Stimulated activated CD8-positive, alpha-beta memory T cell treated with anti-CD3 and anti-CD28 coated beads, Interleukin-12 subunit alpha, Interleukin-12 subunit beta, amount 100 ng/mL, for 24 hours (primary cell): ENCODE measurements around the gene IFT122.

Experiments used
- DNase-seq: peaks from one replicate; pipeline ENCODE4 v3.0.0-alpha.2; 2020; ENCODE audit errors: extremely low read depth

IFT122 gene

DNA sequence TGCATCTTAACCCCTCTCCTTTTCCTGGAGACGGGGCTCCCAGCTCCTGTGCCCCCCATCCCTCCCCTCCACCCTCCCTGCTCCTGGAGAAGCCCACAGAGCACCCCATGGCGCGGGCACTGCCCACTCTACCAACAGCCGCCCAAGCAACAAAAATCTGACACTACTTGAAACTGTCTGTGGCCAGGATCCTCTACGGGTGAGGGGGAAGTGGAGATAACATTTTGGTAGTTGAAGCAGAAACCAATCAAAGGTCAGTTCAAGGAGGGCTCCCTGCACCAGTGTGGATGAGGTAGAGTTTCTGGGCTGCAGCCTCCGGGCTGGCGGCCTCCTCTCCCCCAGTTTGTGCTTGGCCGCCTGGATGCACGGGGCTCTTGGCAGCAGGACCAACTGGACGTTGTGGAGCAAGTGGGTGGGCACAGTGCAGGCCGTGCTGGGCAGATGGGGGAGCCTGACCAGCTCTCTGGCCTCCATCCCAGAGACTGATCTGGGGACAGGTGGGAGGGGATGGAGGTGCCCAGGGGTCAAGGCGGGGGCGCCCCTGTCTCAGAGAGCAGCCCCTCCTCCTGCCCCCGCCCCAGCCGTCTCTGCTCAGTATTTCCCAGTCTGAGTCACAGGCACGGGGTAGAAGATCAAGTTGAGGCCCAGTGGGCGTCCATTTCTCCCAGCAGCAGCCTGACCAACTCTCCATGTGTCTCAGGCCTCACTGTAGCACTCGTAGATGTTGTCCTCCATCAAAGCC lies 115.8 kb downstream of the IFT122 start:
- DNase-seq: no peak

DNA sequence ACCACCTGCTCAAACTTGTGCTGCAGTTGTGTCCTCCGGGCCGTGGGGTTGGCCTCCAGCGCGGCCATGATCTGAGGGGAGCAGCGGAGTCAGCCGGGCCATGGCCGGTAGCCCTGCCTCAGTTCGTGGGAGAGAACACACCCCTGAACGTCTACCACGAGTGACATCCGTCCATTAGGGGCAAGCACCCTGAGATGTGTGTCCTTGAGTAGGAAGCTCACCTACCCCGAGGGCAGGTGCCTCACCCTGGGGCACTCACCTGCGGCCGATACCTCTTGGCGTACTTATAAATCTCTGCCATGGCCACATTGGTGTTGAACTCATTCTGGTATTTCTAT lies 116.3 kb downstream of the IFT122 start:
- DNase-seq: no peak

GRCh38 chr3:129556890-129557547 lies 117.0 kb downstream of the IFT122 start:
- DNase-seq: no peak

- no peak for DNase-seq
Observed at GRCh38 chr3:129557548-129557894, 117.5 kb downstream of the IFT122 start.

- DNase-seq: no peak
Observed at GRCh38 chr3:129558081-129558771, 118.2 kb downstream of the IFT122 start.

DNA sequence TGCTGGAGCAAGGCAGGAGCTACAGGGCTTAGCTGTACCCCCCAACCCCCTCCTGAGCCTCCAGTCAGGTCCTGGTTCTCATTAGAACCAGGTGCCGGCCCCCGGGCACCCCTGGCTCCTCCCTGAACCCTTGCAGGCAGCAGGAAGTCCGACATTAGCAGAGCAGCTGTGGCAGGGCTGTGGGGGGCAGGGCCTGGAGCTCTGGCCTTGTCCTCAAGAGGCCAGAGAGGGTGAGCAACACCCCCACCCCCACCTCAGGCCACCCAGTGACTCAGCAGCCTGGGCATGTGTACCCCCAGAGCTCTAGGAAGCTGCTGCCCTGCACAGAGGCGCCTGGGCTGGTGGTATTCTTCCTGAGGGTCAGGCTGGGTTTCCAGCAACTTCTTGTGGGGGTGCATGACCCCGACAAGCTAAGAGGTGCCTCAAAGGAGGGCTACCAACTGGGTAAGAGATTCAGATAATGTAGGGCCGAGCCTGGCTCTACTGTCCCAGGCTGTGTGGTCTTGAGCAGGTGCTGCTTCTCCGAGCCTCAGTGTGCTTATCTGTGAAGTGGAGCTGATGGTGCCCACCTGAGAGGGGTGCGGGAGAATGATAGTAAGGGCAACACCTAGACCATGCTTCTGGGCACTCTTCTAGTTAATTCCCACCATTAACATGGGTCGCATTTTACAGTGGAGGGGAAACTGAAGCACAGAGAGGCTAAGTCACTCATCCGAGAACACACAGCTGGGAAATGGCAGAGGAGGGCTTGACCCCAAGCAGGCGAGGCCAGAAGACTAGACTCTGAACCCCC lies 118.9 kb downstream of the IFT122 start:
- DNase-seq: no peak

DNA sequence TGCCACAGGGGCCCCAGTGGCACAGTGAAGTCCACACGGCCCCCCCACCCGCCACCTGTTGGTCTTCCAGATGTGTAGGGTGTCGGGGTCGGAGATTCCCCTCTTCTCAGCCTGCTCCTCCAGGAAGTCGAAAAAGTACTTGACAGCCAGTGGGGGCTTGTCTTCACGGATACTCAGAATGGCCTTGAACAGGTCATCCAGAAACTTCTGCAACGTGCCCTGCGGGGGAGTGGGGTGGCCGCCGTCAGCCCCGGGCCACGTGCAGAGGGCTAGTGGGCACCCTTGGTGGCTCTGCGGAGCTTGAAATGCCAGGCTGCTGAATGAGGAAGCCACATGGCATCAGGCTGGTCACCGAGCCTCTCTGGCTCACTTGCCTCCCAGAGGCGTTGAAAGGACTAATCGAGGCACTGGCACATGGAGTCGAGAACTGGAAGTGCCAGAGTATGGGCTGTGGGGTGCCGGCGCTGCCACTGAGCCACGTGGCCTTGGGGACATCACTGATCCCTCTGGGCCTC lies 119.6 kb downstream of the IFT122 start:
- no peak for DNase-seq

DNA sequence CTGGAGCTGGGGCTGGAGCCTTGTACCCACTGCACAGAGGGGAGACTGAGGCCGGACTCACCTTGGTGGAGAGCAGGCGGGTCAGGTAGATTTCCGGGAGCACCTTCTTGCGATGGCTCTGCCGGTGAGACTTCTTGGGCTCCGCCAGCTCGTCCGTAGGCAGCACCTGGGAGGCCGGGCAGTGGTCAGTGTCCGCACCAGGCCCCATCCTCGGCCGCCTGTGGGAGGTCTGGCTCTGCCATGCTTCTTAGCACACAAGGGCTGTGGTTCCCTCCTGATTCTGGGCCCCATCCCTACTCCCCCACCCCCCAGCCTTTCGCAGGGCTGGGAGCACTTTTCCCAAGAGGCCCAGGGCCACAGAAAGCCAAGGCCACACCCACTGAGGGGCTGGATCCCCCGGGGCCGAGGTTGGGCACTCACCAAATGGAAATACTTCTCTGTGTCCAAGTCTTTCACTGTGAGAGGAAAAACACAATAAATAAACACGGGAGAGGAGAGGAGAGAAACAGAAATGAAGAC lies 120.3 kb downstream of the IFT122 start:
- no peak for DNase-seq

GRCh38 chr3:129560911-129561594 lies 121.0 kb downstream of the IFT122 start:
- no peak for DNase-seq

DNA sequence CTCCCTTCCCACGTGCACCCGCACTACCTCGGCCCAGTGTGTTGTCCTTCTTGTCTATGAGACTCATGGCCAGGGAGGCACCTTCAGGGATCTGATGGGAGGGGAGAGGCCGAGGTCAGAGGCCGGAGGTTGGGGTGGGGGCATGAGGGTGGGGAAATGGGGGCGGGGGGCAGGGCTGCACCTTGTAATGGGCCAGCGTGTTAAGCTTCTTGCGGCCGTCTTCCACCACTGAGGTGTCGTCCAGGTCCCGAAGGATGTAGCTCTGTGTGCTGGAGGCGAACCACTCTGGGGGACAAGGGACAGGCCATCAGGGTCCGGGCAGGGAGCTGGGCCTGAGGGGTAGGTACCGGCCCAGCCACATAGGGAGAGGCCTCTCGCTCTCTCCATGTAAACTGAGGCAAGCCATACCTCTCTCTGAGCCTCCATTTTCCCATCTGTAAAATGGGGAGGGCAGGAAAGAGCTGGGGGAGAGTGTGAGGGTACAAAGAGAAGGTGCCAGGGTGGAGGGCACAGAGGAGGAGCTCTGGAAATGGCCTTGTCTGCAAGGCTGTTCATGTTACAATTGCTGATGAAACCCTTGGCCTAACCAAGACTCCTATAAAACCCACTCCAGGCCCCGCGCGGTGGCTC lies 121.7 kb downstream of the IFT122 start:
- DNase-seq: no peak

GRCh38 chr3:129562803-129563202 lies 122.8 kb downstream of the IFT122 start:
- DNase-seq: no peak

DNA sequence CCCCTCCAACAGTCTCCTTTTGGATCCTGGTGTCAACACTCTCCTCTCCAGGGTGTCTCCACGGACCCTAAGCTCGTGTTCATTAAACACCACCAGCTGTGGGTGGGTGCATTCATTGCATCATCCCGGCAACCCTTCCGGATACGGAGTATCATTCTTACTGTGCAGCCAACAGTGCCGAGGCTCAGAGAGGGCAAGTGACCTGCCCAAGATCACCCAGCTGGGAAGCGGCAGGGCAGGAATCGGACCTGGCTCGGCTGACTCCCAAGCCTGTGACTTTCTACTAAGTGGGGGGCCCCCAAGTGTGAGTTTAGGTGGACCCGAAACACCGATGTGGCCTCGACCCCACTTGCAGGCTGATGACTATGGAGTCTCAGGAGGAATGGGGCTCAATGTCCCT lies 123.3 kb downstream of the IFT122 start:
- DNase-seq: no peak

GRCh38 chr3:129563850-129564535 lies 124.0 kb downstream of the IFT122 start:
- no peak for DNase-seq

- no peak for DNase-seq
Observed at GRCh38 chr3:129564981-129565644, 125.1 kb downstream of the IFT122 start.

DNA sequence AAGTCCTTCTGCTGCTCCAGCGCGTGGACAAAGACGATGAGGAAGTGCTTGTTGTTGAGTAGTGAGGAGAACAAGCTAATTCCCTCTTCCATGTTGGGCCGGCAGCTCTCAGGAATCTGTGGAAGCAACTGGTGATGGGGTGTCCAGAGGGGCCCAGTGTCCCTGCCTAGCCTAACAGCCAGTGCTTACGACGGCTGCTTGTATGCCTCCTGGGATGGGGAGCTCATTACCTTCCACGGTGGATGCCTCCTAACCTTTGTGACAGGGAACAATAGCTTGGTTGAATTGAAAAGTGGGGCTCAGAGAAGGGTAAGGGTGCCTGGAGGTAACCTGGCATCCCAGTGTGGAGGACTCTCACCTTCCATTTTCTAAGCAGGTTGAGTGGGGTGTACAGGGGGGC lies 125.9 kb downstream of the IFT122 start:
- no peak for DNase-seq

- no peak for DNase-seq
Observed at GRCh38 chr3:129567176-129567705, 127.2 kb downstream of the IFT122 start.

GRCh38 chr3:129567939-129568338 lies 127.9 kb downstream of the IFT122 start:
- no peak for DNase-seq

DNA sequence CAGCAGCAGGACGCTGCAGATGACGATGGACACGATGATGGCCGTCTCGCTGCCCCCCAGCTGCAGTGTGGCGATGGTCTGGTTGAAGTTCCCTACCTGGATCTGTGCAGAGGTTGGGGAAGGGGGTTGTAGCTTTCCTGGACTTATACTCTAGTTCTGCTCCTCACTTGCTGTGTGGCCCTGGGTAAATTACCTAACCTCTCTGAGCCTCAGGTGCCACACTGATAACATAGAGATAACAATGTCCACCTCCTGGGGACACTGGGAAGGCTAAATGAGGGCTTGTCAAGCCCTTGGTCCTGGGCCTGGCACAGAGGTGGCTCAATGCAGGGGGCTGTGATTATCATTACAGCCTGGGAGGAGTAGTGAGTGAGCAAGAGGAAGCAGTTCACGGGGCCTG lies 129.8 kb downstream of the IFT122 start:
- DNase-seq: no peak
